CD14-positive monocyte (primary cell): ENCODE data around the gene SLC6A2. TPM values are rescaled to one million over a fixed set of nuclear protein-coding genes. Genes with fewer than 3 reads are reported as not detected.
A peak's percentile ranks its signal among the peaks of the same experiment; 100 is the strongest.

Source experiments
- DNase-seq, 3 donors: peaks; one replicate each; pipeline ENCODE4 v3.0.0-alpha.2; 2011 to 2022
- H2AFZ ChIP-seq: 2 replicates; pipeline ENCODE4 v1.6.0; 2012; ENCODE audit warnings: mild to moderate bottlenecking, low read depth, low read length, inconsistent platforms; ENCODE audit not compliant: insufficient read depth, poor library complexity, severe bottlenecking
- H3K27ac ChIP-seq, 2 donors: 1 replicate in 1 of 2; 2 replicates in 1 of 2; pipeline ENCODE4 v1.5.1; 2012 to 2013; ENCODE audit warnings: low read length in 2 of 2, control low read depth in 1 of 2, inconsistent platforms in 1 of 2, low read depth in 1 of 2, mild to moderate bottlenecking in 1 of 2
- H3K27me3 ChIP-seq, 2 donors: one replicate each; pipeline versions ENCODE4 v1.6.0 to v1.6.1; 2011 to 2013; ENCODE audit warnings: low read length in 2 of 2; ENCODE audit not compliant: control insufficient read depth in 2 of 2, insufficient read depth in 2 of 2
- H3K36me3 ChIP-seq, 2 donors: replicated peaks in 1 of 2; 1 replicate in 1 of 2; 2 replicates in 1 of 2; pipeline versions ENCODE4 v1.5.1 to v1.6.1; 2012 to 2013; ENCODE audit warnings: low read length in 2 of 2, control low read depth in 1 of 2, inconsistent platforms in 1 of 2, mild to moderate bottlenecking in 1 of 2; ENCODE audit not compliant: insufficient read depth in 2 of 2, control insufficient read depth in 1 of 2
- H3K4me1 ChIP-seq, 2 donors: 1 replicate in 1 of 2; 2 replicates in 1 of 2; pipeline versions ENCODE4 v1.5.1 to v1.6.1; 2012 to 2013; ENCODE audit warnings: low read length in 2 of 2, control low read depth in 1 of 2, inconsistent platforms in 1 of 2, mild to moderate bottlenecking in 1 of 2, moderate library complexity in 1 of 2; ENCODE audit not compliant: insufficient read depth in 2 of 2, control insufficient read depth in 1 of 2
- H3K4me2 ChIP-seq: replicated peaks from 2 replicates; pipeline ENCODE3; 2012; ENCODE audit warnings: low read length, moderate library complexity, mild to moderate bottlenecking; ENCODE audit not compliant: poor library complexity, severe bottlenecking; ENCODE audit errors: extremely low read depth
- H3K4me3 ChIP-seq, 3 experiments: fragments of 200-600 bp in 1 of 3; sonication (generic) in 1 of 3; replicated peaks in 1 of 3; 1 replicate in 2 of 3; 2 replicates in 1 of 3; pipeline ENCODE4 v1.5.1; 2011 to 2013; ENCODE audit warnings: low read length in 3 of 3, mild to moderate bottlenecking in 3 of 3, control low read depth in 2 of 3, low read depth in 2 of 3, inconsistent platforms in 1 of 3, moderate library complexity in 1 of 3
- H3K79me2 ChIP-seq: 2 replicates; pipeline ENCODE4 v1.6.0; 2012; ENCODE audit warnings: mild to moderate bottlenecking, control low read depth, inconsistent platforms, low read length, moderate library complexity; ENCODE audit not compliant: insufficient read depth
- H3K9ac ChIP-seq: 2 replicates; pipeline ENCODE4 v1.6.0; 2017; ENCODE audit warnings: low read length, mild to moderate bottlenecking; ENCODE audit not compliant: insufficient read depth, poor library complexity, severe bottlenecking
- H3K9me3 ChIP-seq, 2 donors: replicated peaks in 1 of 2; 1 replicate in 1 of 2; 2 replicates in 1 of 2; pipeline versions ENCODE4 v1.5.1 to v1.6.1; 2012 to 2013; ENCODE audit warnings: low read length in 2 of 2, control low read depth in 1 of 2; ENCODE audit not compliant: control insufficient read depth in 1 of 2, insufficient read depth in 1 of 2
- H4K20me1 ChIP-seq: 2 replicates; pipeline ENCODE4 v1.6.0; 2012; ENCODE audit warnings: mild to moderate bottlenecking, low read length, control low read depth, moderate library complexity; ENCODE audit not compliant: insufficient read depth
- H3K27ac Mint-ChIP-seq, 7 donors: one replicate each; pipeline ENCODE4 v1.8.0; 2020; ENCODE audit warnings: mild to moderate bottlenecking in 7 of 7, mixed read lengths in 7 of 7, moderate library complexity in 6 of 7, inconsistent platforms in 2 of 7
- H3K27me3 Mint-ChIP-seq, 3 donors: one replicate each; pipeline ENCODE4 v1.8.0; 2021 to 2022; ENCODE audit warnings: low read depth in 3 of 3, mild to moderate bottlenecking in 3 of 3, mixed read lengths in 3 of 3, moderate library complexity in 3 of 3, inconsistent platforms in 1 of 3
- H3K36me3 Mint-ChIP-seq, 2 donors: one replicate each; pipeline ENCODE4 v1.8.0; 2020; ENCODE audit warnings: mixed read lengths in 2 of 2, inconsistent platforms in 1 of 2, mild to moderate bottlenecking in 1 of 2
- H3K4me1 Mint-ChIP-seq: one replicate; pipeline ENCODE4 v1.8.0; 2020; ENCODE audit warnings: mild to moderate bottlenecking, mixed read lengths
- H3K4me3 Mint-ChIP-seq, 2 donors: one replicate each; pipeline ENCODE4 v1.8.0; 2020; ENCODE audit warnings: mild to moderate bottlenecking in 2 of 2, mixed read lengths in 2 of 2, moderate library complexity in 1 of 2
- H3K9me3 Mint-ChIP-seq, 7 donors: one replicate each; pipeline ENCODE4 v1.8.0; 2020 to 2022; ENCODE audit warnings: mixed read lengths in 7 of 7, mild to moderate bottlenecking in 6 of 7, moderate library complexity in 6 of 7, inconsistent platforms in 2 of 7
- WGBS: methylation state at CpG from one replicate; pipeline ENCODE4 v1.1.5; 2013; ENCODE audit warnings: missing lambda C conversion rate; ENCODE audit not compliant: insufficient coverage; 5-methylcytosine and 5-hydroxymethylcytosine counted together
- intact Hi-C, 2 donors: fragments of 100-400 bp; cut with micrococcal nuclease; formaldehyde crosslinking; loops; one replicate each; pipeline versions ENCODE4 v1.15.0 to v1.15.1; 2023
- polyA plus RNA-seq, 3 donors: library from polyadenylated mRNA; depleted of rRNA in 1 of 3; unstranded in 2 of 3; stranded (reverse) in 1 of 3; fragments of 300-500 nt in 2 of 3; fragments of >200 nt in 1 of 3; fragmentation: Illumina TruSeq in 2 of 3; gene quantifications; 1 replicate in 2 of 3; 2 replicates in 1 of 3; pipeline ENCODE4 v1.2.3, GENCODE V29; 2012 to 2021
- TF ChIP-seq, protein P1 (sequence below): fragments of 200-600 bp; IDR thresholded peaks from one replicate; pipeline ENCODE4 v1.8.0; 2022; ENCODE audit warnings: antibody characterized with exemption, mild to moderate bottlenecking

The SLC6A2 gene
- polyA plus RNA-seq, 3 donors, result not detected

DNA sequence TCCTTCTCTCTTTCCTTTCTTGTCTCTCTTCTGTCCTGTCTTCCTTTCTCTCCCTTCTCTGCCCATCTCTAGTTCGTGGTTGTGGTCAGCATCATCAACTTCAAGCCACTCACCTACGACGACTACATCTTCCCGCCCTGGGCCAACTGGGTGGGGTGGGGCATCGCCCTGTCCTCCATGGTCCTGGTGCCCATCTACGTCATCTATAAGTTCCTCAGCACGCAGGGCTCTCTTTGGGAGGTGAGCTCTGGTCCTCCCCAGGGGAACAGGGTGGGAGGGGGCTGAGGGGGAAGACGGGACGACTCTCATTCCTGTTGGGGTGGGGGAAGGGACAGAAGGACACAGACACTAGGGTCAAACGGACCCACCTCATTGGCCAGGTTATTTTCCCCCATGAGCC, 44.3 kb downstream of the SLC6A2 start:
- no peaks in the 10 kb centered on the region for H3K4me1 ChIP-seq
- Mint-ChIP-seq H3K4me3 (no peak overlapping the region), H3K27me3 (peaks cover 3 to 6% (median 4%) of the 10 kb centered on the region in 3 donors), H3K27ac (no peak overlapping the region), H3K9me3 (no peaks in the 10 kb centered on the region), H3K4me1 (peaks cover 4% of the 10 kb centered on the region), H3K36me3 (no peaks in the 10 kb centered on the region)
- H3K4me2 ChIP-seq, result no peak overlapping the region
- TF ChIP-seq, protein P1, sequence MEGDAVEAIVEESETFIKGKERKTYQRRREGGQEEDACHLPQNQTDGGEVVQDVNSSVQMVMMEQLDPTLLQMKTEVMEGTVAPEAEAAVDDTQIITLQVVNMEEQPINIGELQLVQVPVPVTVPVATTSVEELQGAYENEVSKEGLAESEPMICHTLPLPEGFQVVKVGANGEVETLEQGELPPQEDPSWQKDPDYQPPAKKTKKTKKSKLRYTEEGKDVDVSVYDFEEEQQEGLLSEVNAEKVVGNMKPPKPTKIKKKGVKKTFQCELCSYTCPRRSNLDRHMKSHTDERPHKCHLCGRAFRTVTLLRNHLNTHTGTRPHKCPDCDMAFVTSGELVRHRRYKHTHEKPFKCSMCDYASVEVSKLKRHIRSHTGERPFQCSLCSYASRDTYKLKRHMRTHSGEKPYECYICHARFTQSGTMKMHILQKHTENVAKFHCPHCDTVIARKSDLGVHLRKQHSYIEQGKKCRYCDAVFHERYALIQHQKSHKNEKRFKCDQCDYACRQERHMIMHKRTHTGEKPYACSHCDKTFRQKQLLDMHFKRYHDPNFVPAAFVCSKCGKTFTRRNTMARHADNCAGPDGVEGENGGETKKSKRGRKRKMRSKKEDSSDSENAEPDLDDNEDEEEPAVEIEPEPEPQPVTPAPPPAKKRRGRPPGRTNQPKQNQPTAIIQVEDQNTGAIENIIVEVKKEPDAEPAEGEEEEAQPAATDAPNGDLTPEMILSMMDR, result no peak
- no peak for DNase-seq
- no peak overlapping the region for H3K9ac ChIP-seq
- intact Hi-C loops, result loop anchor here in 1 of 2 donors (10.0 kb wide), 2 partner anchors 205 to 1755 kb away; no protein-coding TSS in a partner anchor
- H2AFZ ChIP-seq, result no peak overlapping the region
- H4K20me1 ChIP-seq, result no peaks in the 10 kb centered on the region
- no peaks in the 10 kb centered on the region for H3K36me3 ChIP-seq
- H3K4me3 ChIP-seq, result no peak overlapping the region
- H3K79me2 ChIP-seq, result no peaks in the 10 kb centered on the region
- H3K9me3 ChIP-seq, result no peaks in the 10 kb centered on the region
- H3K27me3 ChIP-seq, result no peaks in the 10 kb centered on the region
- no peak overlapping the region for H3K27ac ChIP-seq
- WGBS, result 83% methylated on average over 1 of the region's 10 CpGs

DNA sequence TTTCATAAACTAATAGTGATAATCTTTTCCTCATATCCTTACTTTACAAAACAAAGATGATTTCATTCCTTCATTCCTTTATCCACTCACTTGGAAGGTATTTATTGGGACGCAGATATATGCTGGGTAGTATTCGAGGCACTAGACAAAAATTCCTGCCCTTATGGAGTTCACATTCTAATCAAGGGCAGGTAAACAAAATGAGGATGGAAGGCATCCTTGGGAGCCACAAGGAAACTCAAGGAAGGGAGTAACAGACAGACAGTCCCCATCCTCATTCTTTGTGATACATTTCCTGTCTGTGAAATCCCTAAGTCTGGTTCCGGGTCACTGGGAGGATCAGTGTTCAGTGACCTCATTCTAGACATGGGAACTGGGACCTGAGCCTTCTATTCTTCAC, 45.2 kb downstream of the SLC6A2 start:
- H3K9me3 ChIP-seq, result no peaks in the 10 kb centered on the region
- no peaks in the 10 kb centered on the region for H3K27me3 ChIP-seq
- no peaks in the 10 kb centered on the region for H3K4me1 ChIP-seq
- H3K4me3 ChIP-seq, result no peak overlapping the region
- DNase-seq, result no peak
- no peak overlapping the region for H2AFZ ChIP-seq
- no peaks in the 10 kb centered on the region for H4K20me1 ChIP-seq
- WGBS, result no CpG with 5 or more reads among the region's 3 CpGs
- TF ChIP-seq, protein P1, result no peak
- Mint-ChIP-seq H3K36me3 (no peaks in the 10 kb centered on the region), H3K27ac (no peak overlapping the region), H3K9me3 (no peaks in the 10 kb centered on the region), H3K4me3 (no peak overlapping the region), H3K27me3 (peaks cover 3 to 9% (median 8%) of the 10 kb centered on the region in 3 donors), H3K4me1 (peaks cover 4% of the 10 kb centered on the region)
- no peak overlapping the region for H3K4me2 ChIP-seq
- peak overlapping the region; percentile 12 for H3K9ac ChIP-seq
- no peaks in the 10 kb centered on the region for H3K79me2 ChIP-seq
- no peaks in the 10 kb centered on the region for H3K36me3 ChIP-seq
- H3K27ac ChIP-seq, result no peak overlapping the region
- intact Hi-C loops, result loop anchor here in 1 of 2 donors (10.0 kb wide), 2 partner anchors 206 to 1756 kb away; no protein-coding TSS in a partner anchor
